H1 (cell line): ENCODE data around the gene MAPRE2. TPM values are rescaled to one million over a fixed set of nuclear protein-coding genes. Genes with fewer than 3 reads are reported as not detected.

ENCODE experiments used
- EZH2 ChIP-seq: fragments of 200-600 bp; sonication (generic); IDR thresholded peaks from 2 replicates; pipeline ENCODE4 v1.7.1; 2012; ENCODE audit warnings: low read depth, mild to moderate bottlenecking, moderate library complexity, low read length, inconsistent platforms; ENCODE audit not compliant: severe bottlenecking
- JUN ChIP-seq: IDR thresholded peaks from 2 replicates; pipeline ENCODE4 v1.6.1; 2011; ENCODE audit warnings: low read depth, mild to moderate bottlenecking, improper control_type of control experiment, low read length
- RBBP5 ChIP-seq: IDR thresholded peaks from 2 replicates; pipeline ENCODE4 v1.7.1; 2012; ENCODE audit warnings: low read depth, mild to moderate bottlenecking, inconsistent platforms, low read length, moderate library complexity, borderline replicate concordance
- RFX5 ChIP-seq: IDR thresholded peaks from 2 replicates; pipeline ENCODE4 v1.6.1; 2011; ENCODE audit warnings: low read depth, low read length, improper control_type of control experiment, borderline replicate concordance
- polyA plus RNA-seq, 7 experiments: library from polyadenylated mRNA; depleted of rRNA in 3 of 7; stranded (reverse) in 5 of 7; unstranded in 2 of 7; fragments of >200 nt in 5 of 7; fragments of 200-250 nt in 2 of 7; gene quantifications; 1 replicate in 5 of 7; 2 replicates in 1 of 7; 4 replicates in 1 of 7; pipeline versions ENCODE4 v1.2.1 to v1.2.3, GENCODE V29; 2011 to 2013; ENCODE audit warnings: missing spikeins in 2 of 7, mixed read lengths in 2 of 7
- total RNA-seq: library from RNA; stranded (reverse); fragmentation: NEBNext Ultra II Directional; extraction: Animal tissue kit (Norgen Biotek cat#: 25700); gene quantifications from 2 replicates; pipeline ENCODE4 v1.2.1, GENCODE V29; 2021
- TF ChIP-seq, protein P1 (sequence below): fragments of 300-600 bp; sonication (generic); IDR thresholded peaks from 2 replicates; pipeline ENCODE4 v1.7.1; 2012; ENCODE audit warnings: low read length, moderate library complexity, mild to moderate bottlenecking, inconsistent platforms; ENCODE audit not compliant: insufficient replicate concordance
- TF ChIP-seq, protein P2 (sequence below): IDR thresholded peaks from 2 replicates; pipeline ENCODE4 v1.6.1; 2011; ENCODE audit warnings: low read depth, mild to moderate bottlenecking, low read length; ENCODE audit not compliant: insufficient read depth

MAPRE2 gene
- total and polyA plus RNA-seq, 2 of the 8 experiments (the other 6 are each of a cell fraction or from before 2014, with no cell fraction given) = 32.6 to 33.1 TPM

DNA sequence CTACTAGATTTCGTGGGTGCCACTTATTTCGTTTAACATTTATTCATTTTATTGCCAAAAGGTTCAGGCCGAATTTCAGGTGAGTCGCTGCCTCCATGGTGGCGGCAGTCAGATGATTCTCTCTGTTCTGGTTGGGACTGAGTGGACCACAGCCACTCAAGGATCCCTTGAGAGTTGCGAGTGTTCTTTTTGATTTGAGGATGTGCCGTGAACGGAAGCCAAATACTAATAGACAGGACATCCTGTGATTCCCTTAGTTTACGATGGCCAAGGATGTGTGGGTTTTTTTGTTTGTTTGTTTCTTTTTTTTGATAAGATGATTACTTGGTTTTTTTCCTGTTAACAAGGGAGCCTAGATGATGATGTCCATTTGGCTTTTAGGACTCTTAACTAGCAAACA is 13.2 kb downstream of the MAPRE2 start (continued):
- TF ChIP-seq, protein P1, sequence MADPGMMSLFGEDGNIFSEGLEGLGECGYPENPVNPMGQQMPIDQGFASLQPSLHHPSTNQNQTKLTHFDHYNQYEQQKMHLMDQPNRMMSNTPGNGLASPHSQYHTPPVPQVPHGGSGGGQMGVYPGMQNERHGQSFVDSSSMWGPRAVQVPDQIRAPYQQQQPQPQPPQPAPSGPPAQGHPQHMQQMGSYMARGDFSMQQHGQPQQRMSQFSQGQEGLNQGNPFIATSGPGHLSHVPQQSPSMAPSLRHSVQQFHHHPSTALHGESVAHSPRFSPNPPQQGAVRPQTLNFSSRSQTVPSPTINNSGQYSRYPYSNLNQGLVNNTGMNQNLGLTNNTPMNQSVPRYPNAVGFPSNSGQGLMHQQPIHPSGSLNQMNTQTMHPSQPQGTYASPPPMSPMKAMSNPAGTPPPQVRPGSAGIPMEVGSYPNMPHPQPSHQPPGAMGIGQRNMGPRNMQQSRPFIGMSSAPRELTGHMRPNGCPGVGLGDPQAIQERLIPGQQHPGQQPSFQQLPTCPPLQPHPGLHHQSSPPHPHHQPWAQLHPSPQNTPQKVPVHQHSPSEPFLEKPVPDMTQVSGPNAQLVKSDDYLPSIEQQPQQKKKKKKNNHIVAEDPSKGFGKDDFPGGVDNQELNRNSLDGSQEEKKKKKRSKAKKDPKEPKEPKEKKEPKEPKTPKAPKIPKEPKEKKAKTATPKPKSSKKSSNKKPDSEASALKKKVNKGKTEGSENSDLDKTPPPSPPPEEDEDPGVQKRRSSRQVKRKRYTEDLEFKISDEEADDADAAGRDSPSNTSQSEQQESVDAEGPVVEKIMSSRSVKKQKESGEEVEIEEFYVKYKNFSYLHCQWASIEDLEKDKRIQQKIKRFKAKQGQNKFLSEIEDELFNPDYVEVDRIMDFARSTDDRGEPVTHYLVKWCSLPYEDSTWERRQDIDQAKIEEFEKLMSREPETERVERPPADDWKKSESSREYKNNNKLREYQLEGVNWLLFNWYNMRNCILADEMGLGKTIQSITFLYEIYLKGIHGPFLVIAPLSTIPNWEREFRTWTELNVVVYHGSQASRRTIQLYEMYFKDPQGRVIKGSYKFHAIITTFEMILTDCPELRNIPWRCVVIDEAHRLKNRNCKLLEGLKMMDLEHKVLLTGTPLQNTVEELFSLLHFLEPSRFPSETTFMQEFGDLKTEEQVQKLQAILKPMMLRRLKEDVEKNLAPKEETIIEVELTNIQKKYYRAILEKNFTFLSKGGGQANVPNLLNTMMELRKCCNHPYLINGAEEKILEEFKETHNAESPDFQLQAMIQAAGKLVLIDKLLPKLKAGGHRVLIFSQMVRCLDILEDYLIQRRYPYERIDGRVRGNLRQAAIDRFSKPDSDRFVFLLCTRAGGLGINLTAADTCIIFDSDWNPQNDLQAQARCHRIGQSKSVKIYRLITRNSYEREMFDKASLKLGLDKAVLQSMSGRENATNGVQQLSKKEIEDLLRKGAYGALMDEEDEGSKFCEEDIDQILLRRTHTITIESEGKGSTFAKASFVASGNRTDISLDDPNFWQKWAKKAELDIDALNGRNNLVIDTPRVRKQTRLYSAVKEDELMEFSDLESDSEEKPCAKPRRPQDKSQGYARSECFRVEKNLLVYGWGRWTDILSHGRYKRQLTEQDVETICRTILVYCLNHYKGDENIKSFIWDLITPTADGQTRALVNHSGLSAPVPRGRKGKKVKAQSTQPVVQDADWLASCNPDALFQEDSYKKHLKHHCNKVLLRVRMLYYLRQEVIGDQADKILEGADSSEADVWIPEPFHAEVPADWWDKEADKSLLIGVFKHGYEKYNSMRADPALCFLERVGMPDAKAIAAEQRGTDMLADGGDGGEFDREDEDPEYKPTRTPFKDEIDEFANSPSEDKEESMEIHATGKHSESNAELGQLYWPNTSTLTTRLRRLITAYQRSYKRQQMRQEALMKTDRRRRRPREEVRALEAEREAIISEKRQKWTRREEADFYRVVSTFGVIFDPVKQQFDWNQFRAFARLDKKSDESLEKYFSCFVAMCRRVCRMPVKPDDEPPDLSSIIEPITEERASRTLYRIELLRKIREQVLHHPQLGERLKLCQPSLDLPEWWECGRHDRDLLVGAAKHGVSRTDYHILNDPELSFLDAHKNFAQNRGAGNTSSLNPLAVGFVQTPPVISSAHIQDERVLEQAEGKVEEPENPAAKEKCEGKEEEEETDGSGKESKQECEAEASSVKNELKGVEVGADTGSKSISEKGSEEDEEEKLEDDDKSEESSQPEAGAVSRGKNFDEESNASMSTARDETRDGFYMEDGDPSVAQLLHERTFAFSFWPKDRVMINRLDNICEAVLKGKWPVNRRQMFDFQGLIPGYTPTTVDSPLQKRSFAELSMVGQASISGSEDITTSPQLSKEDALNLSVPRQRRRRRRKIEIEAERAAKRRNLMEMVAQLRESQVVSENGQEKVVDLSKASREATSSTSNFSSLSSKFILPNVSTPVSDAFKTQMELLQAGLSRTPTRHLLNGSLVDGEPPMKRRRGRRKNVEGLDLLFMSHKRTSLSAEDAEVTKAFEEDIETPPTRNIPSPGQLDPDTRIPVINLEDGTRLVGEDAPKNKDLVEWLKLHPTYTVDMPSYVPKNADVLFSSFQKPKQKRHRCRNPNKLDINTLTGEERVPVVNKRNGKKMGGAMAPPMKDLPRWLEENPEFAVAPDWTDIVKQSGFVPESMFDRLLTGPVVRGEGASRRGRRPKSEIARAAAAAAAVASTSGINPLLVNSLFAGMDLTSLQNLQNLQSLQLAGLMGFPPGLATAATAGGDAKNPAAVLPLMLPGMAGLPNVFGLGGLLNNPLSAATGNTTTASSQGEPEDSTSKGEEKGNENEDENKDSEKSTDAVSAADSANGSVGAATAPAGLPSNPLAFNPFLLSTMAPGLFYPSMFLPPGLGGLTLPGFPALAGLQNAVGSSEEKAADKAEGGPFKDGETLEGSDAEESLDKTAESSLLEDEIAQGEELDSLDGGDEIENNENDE = no peak
- TF ChIP-seq RBBP5 (no peak), EZH2 (no peak), JUN (no peak), RFX5 (no peak)
- TF ChIP-seq, protein P2, sequence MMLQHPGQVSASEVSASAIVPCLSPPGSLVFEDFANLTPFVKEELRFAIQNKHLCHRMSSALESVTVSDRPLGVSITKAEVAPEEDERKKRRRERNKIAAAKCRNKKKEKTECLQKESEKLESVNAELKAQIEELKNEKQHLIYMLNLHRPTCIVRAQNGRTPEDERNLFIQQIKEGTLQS = no peak
